Medulla oblongata (tissue), 1 donor: ENCODE data around the gene KLRD1.
"Not testable (repeated sequence)": the region's sequence is repeated elsewhere in the genome, so short reads cannot be mapped to it uniquely, and the experiment has no call there.

Experiments used
- DNase-seq: peaks from one replicate; pipeline ENCODE4 v3.0.0-alpha.2; 2015; ENCODE audit errors: extremely low spot score

The KLRD1 gene

GRCh38 chr12:10368206-10369171 lies 60.8 kb downstream of the KLRD1 start:
- DNase-seq, result peak; percentile 48

- no peak for DNase-seq
Observed at GRCh38 chr12:10369557-10370415, 62.1 kb downstream of the KLRD1 start.

GRCh38 chr12:10371893-10372535 lies 64.3 kb downstream of the KLRD1 start:
- DNase-seq, result peak; percentile 40

DNA sequence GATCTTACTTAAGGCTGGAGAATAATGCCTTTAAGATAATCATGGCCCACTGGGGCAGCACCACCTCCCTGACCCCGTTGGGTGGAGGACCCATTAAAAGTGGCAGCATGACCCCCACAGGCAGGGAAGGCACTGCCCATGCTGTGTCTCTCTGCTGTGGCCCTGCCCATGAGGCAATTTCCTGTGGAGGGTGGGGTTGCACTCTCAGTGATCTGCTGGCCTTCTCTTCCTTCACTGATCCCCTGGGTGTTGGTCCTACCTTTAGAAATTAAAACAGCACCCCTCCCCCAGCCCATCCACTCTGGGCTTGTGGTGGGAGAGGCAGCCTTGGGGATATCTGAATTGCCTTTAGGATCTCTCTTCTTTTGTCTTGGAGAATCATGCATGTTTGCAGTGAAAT lies 64.9 kb downstream of the KLRD1 start:
- no peak for DNase-seq

DNA sequence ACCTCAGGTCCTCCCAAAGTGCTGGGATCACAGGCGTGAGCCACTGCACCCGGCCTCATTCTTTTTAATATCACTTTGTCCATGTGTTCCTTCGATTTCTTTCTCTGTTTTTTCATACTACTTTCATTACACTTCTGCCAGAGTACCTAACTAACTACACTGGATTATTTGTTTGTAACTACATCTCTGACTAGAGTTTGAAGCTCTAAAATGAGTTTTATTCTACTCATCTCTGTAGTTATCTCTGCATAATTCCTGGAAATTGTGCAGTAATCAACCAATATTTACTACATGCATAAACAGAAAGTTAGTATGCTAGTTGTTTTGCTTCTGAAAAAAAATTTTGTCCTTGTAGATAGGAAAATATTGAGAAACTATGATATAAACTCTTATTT lies 67.0 kb downstream of the KLRD1 start:
- no peak for DNase-seq

- DNase-seq, result not testable (repeated sequence)
Observed at GRCh38 chr12:10378737-10379136, 71.1 kb downstream of the KLRD1 start.
